ENCODE measurements around the gene TBCCD1.

- no peak for TF ChIP-seq POLR2A (IDR thresholded peaks at IDR 0.05; ENCODE audit: low read depth, low read length)
- TF ChIP-seq MAZ (IDR thresholded peaks at IDR 0.05; ENCODE audit: borderline replicate concordance, low read depth, low read length): no peak
Measured at GRCh38 chr3:186592682-186593081, 25.5 kb upstream of the TBCCD1 start.

Measured in IMR-90 (cell line).